Middle frontal gyrus (tissue), 1 donor: ENCODE results near the gene C4orf36.
"Not testable (repeated sequence)": the region's sequence is repeated elsewhere in the genome, so short reads cannot be mapped to it uniquely, and the experiment has no call there.

Source experiments
- DNase-seq: peaks from one replicate; pipeline ENCODE4 v3.0.0-alpha.2; 2015; ENCODE audit warnings: low spot score; ENCODE audit errors: extremely low spot score

C4orf36 gene

DNA sequence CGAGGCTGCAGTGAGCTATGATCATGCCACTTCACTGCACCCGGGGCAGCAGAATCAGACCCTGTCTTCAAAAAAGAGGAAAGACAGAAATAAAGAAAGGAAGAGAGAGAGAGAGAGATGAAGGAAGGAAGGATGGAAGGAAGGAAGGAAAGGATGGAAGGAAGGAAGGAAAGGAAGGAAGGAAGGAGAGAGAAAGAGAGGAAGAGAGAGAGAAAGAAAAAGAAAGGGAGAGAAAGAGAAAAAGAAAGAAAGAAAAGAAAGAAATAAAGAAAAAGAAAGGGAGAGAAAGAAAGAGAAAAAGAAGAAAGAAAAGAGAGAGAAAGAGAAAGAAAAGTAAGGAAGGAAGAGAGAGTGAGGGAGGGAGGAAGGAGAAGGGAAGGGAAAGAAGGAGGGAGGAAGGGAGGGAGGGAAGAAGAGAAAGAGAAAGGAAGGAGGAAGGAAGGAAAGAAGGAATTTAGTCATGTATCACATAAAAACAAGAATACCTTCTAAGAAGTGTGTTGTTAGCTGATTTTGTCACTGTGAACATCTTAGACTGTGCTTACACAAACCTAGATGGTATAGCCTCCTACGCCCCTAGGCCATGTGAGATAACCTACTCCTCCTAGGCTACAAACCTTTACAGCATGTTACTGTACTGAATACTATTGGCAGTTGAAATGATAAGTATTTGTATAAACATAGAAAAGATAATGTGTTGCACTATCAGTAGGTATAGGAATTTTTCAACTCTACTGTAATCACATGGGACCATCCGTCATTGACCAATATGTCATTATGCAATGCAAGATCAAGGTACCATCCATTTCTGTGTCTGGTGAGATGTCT is 25.2 kb upstream of the C4orf36 start:
- no peak for DNase-seq

- DNase-seq = no peak
Measured at GRCh38 chr4:86916392-86916791, 24.2 kb upstream of the C4orf36 start.

DNA sequence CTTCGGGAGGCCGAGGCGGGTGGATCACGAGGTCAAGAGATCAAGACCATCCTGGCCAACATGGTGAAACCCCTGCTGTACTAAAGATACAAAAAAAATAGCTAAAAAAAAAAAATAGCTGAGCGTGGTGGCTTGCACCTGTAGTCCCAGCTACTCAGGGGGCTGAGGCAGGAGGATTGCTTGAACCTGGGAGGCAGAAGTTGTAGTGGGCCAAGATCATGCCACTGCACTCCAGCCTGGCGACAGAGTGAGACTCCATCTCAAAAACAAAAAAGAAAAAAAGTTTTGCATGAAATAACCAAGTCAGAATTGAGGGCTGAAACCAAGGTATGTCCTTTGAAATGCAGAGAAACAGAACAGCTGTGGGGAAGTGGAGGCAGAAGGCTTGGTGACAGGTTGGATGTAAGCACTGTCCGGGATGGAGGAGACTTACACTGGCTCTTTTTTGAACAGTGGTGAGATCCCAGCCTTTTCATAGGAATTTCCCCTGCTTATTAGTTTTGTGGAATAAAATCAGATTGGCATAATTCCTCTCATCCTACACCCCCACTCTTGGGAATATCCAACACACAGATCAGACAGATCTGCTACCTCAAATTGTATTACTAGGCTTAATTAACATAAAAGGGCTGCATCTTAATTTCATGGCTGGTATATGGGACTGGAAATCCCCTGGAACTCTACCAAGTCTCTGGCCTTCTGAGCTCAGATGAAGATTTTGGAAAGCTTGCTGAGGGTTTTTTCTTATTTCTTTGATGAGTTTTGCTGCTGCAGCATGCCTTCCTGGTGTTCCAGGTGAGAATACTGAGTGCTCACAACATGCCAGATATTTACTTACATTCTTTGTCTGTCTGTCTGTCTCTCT is 18.8 kb upstream of the C4orf36 start:
- no peak for DNase-seq

DNA sequence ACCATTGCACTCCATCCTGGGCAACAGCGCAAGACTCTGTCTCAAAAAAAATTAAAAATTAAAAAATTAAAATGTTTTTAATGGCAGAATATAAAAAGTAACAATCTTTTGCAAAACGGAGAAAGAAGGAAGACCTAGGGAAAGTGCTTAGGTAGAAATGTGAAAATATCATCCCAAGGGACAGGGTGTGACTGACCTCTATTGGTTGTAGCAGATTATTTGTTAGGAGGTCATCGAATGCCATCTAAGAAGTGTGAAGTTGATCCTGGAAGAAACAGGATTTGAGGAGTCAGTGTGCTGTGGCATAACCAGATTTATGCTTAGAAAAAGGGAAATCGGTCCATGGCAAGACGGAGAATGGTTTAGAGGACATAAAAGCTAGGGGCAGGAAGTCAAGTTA is 18.1 kb upstream of the C4orf36 start:
- DNase-seq = no peak

- no peak for DNase-seq
Measured at GRCh38 chr4:86909546-86910295, 17.5 kb upstream of the C4orf36 start.

DNA sequence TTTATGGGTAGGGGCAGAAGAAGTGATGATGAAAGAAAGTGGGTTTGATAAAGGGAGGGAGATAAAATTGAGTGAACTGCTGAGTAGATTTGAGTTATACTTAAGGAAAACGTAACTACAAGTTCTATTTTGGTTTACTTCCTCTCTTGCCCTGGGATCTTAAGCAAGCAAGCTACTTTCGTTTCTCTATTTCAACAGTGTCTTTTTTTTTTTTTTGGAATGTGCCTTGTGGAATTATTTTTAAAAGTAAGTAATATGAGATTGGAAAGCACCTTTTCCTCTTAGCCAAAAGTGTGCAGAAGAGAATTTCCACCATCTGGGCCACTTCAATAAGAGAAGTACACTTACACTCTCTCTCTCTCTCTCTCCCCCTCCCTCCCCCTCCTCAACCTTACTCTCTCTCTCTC is 16.0 kb upstream of the C4orf36 start:
- DNase-seq = no peak

DNA sequence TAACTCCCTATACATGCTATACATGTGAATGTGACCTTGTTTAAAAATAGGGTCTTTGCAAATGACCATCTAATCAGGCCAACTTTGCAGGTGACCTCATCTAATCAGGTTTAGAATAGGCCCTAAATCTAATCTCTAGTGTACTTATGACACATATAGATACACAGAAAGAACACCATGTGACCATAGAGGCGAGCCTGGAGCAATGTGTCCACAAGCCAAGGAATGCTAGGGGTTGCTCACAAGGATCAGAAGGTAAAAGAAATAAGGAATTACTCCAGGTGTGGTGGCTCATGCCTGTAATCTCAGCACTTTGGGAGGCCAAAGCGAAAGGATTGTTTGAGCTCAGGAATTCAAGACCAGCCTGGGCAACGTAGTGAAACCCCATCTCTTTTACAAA is 9.6 kb upstream of the C4orf36 start:
- no peak for DNase-seq

- DNase-seq = no peak
Measured at GRCh38 chr4:86898562-86898961, 6.3 kb upstream of the C4orf36 start.

DNA sequence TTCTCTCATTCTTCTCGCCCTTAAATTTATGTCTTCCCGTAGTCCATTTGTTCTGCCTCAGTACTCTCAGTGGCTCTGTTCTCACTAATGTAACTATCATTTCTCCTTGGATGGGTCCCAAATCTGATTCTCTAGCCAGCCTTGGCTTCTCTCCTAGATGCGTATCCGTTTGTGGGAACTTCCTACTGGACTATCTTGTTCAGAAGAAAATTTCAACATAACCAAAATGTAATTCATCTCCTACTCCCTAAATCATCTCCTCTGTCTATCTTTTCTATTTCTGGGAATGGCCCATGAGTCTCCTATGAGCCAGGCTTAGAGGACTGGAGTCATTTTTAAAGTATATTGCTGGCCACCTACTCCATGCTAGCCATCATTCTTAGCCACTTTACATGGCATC is 4.4 kb upstream of the C4orf36 start:
- no peak for DNase-seq

GRCh38 chr4:86895692-86896488 is 3.7 kb upstream of the C4orf36 start:
- DNase-seq = peak; percentile 77

- DNase-seq = no peak
Measured at GRCh38 chr4:86894455-86894854, 2.2 kb upstream of the C4orf36 start.

DNA sequence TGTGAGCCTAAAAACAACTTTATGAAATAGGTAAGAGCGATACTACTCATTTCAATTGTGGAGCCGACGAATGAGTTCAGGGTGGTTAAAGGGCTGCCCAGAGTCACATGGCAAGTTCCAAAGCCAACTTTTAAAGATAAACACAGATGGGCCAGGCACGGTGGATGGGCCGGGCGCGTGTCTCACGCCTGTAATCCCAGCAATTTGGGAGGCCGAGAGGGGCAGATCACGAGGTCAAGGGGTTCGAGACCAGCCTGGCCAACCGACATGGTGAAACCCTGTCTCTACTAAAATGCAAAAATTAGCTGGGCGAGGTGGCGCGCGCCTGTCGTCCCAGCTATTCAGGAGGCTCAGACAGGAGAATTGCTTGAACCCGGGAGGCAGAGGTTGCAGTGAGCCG is 914 bp upstream of the C4orf36 start:
- no peak for DNase-seq

DNA sequence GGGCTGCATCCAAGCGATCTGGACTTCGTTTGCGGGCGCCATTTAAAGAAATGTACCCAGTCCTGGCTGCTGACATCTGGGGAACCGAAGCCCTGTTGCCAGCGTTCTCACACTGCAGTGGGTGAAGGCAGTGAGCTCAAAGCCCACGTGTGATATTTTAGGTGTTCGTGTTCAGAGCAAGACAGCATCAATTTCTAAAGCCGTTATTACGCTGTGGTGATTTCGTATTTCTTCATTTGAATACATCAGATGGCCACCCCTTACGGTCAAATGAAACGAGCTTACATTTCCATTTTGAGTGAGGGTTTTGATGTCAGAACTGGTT is 376 bp upstream of the C4orf36 start:
- DNase-seq = peak; percentile 8

DNA sequence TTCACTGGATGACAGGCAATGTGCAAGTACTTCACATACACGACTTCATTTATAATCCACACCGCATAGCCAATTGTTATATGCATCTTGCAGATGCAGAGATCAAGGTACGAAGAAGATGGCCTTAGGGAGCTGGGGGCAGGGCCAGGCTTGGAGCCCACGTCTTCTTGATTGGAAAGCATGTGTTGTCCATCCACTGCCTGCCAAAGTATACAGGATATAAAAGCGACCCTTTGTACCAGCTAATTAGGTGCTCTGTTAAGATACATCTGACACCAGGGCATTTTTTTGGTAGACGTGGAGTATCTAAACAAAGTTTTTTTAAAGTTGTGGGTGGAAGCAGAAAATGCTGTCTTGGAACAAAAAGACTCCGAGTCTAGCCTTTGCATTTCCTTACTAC is 1.4 kb downstream of the C4orf36 start:
- DNase-seq = no peak

- no peak for DNase-seq
Measured at GRCh38 chr4:86879641-86880040, 12.6 kb downstream of the C4orf36 start.

DNA sequence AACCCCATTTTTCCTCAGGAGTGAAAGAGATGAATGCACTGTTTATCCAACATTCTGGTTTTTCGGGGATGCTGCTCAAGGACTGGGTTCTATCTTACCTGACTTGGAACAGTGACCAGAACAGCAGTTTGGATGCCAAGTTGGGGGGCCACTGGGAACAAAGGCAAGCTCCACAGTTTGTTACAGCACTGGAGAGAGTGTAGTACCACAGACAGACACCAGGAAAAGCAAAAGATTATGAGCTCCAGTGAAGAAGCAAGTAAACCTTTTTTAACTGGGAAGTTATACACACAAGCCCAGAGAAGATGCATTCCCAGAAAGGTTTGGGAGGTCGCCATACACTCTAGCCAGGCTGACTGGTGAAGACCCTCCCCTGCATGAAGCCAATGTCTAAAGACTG is 13.6 kb downstream of the C4orf36 start:
- DNase-seq = no peak

GRCh38 chr4:86876894-86877685 is 15.1 kb downstream of the C4orf36 start:
- no peak for DNase-seq

DNA sequence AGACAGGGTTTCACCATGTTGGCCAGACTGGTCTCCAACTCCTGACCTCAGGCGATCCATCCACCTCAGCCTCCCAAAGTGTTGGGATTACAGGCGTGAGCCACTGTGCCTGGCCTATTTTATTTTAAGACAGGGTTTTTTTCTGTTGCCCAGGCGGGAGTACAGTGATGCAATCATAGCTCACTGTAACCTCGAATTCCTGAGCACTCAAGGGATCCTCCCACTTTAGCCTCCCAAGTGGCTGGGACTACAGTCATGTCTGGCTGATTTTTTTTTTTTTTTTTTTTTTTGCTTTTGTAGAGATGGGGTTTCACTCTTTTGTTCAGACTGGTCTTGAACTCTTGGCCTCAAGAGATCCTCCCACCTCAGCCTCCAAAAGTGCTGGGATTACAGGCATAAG is 16.8 kb downstream of the C4orf36 start:
- DNase-seq = not testable (repeated sequence)

- DNase-seq = no peak
Measured at GRCh38 chr4:86872135-86872534, 20.1 kb downstream of the C4orf36 start.

DNA sequence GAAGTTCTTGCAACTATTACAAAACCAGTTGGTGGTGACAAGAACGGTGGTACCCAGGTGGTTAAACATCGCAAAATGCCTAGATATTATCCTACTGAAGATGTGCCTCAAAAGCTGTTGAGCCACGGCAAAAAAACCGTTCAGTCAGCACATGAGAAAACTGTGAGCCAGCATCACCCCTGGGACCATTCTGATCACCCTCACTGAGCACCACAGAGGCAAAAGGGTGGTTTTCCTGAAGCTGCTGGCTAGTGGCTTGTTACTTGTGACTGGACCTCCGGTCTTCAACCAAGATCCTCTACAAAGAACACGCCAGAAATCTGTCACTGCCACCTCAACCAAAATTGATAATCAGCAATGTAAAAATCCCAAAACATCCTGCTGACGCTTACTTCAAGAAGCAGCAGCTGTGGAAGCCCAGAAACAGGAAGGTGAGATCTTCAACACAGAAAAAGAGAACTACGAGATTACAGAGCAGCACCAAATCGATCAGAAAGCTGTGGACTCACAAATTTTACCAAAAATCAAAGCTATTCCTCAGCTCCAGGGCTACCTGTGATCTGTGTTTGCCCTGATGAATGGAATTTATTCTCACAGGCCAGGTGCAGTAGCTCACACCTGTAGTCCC is 21.7 kb downstream of the C4orf36 start:
- no peak for DNase-seq
